GM21786 (cell line): ENCODE data around the gene THRA.

Experiments used
- ATAC-seq: cut with Tn5 transposase; IDR thresholded peaks from one replicate; pipeline ENCODE4 v1.9.1; 2021; ENCODE audit not compliant: unreplicated experiment

Gene THRA

GRCh38 chr17:40098846-40099618 is 36.3 kb downstream of the THRA start:
- ATAC-seq: peak; percentile 57

- ATAC-seq: no peak
Observed at GRCh38 chr17:40099619-40100418, 37.1 kb downstream of the THRA start.

- no peak for ATAC-seq
Observed at GRCh38 chr17:40100419-40100668, 37.6 kb downstream of the THRA start, which contains the start of gene NR1D1. TSS of gene NR1D1 (minus strand) at chr17:40100589. CDS start at chr17:40100094, 495 bp downstream.

- ATAC-seq: peak; percentile 23
Observed at GRCh38 chr17:40100669-40101366, 38.1 kb downstream of the THRA start.

- no peak for ATAC-seq
Observed at GRCh38 chr17:40101367-40102210, 38.8 kb downstream of the THRA start.

- ATAC-seq: no peak
Observed at GRCh38 chr17:40103071-40103661, 40.4 kb downstream of the THRA start.

- no peak for ATAC-seq
Observed at GRCh38 chr17:40103688-40104087, 40.9 kb downstream of the THRA start.

GRCh38 chr17:40104594-40105486 is 42.1 kb downstream of the THRA start:
- no peak for ATAC-seq

- no peak for ATAC-seq
Observed at GRCh38 chr17:40105861-40106759, 43.3 kb downstream of the THRA start.

- no peak for ATAC-seq
Observed at GRCh38 chr17:40106760-40107521, 44.2 kb downstream of the THRA start.

GRCh38 chr17:40107522-40108174 is 44.9 kb downstream of the THRA start:
- ATAC-seq: no peak

GRCh38 chr17:40108970-40109824 is 46.4 kb downstream of the THRA start:
- no peak for ATAC-seq

GRCh38 chr17:40110026-40110845 is 47.5 kb downstream of the THRA start:
- ATAC-seq: no peak

GRCh38 chr17:40111221-40112128 is 48.7 kb downstream of the THRA start:
- no peak for ATAC-seq
